Uterus (tissue), 4 donors: ENCODE measurements around the gene SHISA9. TPM values are rescaled to one million over a fixed set of nuclear protein-coding genes. Genes with fewer than 3 reads are reported as not detected.

Experiments used
- DNase-seq, 2 donors: peaks; one replicate each; pipeline ENCODE4 v3.0.0-alpha.2; 2019 to 2020
- H3K27ac ChIP-seq, 2 donors: fragments of 200-600 bp; sonication (generic); 1 replicate in 1 of 2; 2 replicates in 1 of 2; pipeline ENCODE4 v1.5.1; 2016 to 2018
- H3K27me3 ChIP-seq, 2 donors: fragments of 200-600 bp; sonication (generic); one replicate each; pipeline ENCODE4 v1.5.1; 2018 to 2019; ENCODE audit warnings: control low read depth in 1 of 2
- H3K36me3 ChIP-seq, 2 donors: fragments of 200-600 bp; sonication (generic); one replicate each; pipeline ENCODE4 v1.5.1; 2019; ENCODE audit warnings: control low read depth in 1 of 2
- H3K4me1 ChIP-seq, 2 donors: fragments of 200-600 bp; sonication (generic); one replicate each; pipeline ENCODE4 v1.5.1; 2018 to 2019; ENCODE audit warnings: control low read depth in 1 of 2
- H3K4me3 ChIP-seq, 2 donors: fragments of 200-600 bp; sonication (generic); 1 replicate in 1 of 2; 2 replicates in 1 of 2; pipeline ENCODE4 v1.5.1; 2018 to 2019; ENCODE audit warnings: mild to moderate bottlenecking in 1 of 2
- H3K9me3 ChIP-seq, 2 donors: fragments of 200-600 bp; sonication (generic); one replicate each; pipeline ENCODE4 v1.5.1; 2019; ENCODE audit warnings: control low read depth in 1 of 2
- POLR2A ChIP-seq, 2 donors: fragments of 450-650 bp; IDR thresholded peaks; one replicate each; pipeline ENCODE4 v1.6.1; 2016; ENCODE audit warnings: antibody characterized with exemption in 2 of 2, mild to moderate bottlenecking in 1 of 2, moderate library complexity in 1 of 2
- intact Hi-C: fragments of 100-400 bp; cut with DNase I; formaldehyde crosslinking; loops from one replicate; pipeline ENCODE4 v1.15.1; 2023; ENCODE audit warnings: low total_unique reads
- total RNA-seq, 4 donors: library from RNA; depleted of rRNA in 3 of 4; stranded (reverse); fragments of >200 nt in 3 of 4; gene quantifications; one replicate each; pipeline versions ENCODE4 v1.1.0 to v1.2.4, GENCODE V29; 2014 to 2023
- TF ChIP-seq, protein P1 (sequence below), 4 experiments: fragments of 200-600 bp in 2 of 4; fragments of 450-650 bp in 2 of 4; sonication (generic) in 2 of 4; IDR thresholded peaks; one replicate each; pipeline ENCODE4 v1.5.1; 2016 to 2019; ENCODE audit warnings: antibody characterized with exemption in 4 of 4, mild to moderate bottlenecking in 2 of 4, moderate library complexity in 1 of 4
- donor health status: DM: yes; HTN: yes; CAD: no.

Gene SHISA9
- total RNA-seq, 4 donors from 2014 or later = 0.27 TPM; not detected in 3

- Histone ChIP-seq H3K9me3 (no peaks in the 10 kb centered on the region), H3K27ac (no peak overlapping the region), H3K27me3 (no peaks in the 10 kb centered on the region), H3K4me1 (no peaks in the 10 kb centered on the region), H3K4me3 (no peak overlapping the region), H3K36me3 (no peaks in the 10 kb centered on the region)
- intact Hi-C loops = no loop called here
- no peak for DNase-seq
- TF ChIP-seq, protein P1, sequence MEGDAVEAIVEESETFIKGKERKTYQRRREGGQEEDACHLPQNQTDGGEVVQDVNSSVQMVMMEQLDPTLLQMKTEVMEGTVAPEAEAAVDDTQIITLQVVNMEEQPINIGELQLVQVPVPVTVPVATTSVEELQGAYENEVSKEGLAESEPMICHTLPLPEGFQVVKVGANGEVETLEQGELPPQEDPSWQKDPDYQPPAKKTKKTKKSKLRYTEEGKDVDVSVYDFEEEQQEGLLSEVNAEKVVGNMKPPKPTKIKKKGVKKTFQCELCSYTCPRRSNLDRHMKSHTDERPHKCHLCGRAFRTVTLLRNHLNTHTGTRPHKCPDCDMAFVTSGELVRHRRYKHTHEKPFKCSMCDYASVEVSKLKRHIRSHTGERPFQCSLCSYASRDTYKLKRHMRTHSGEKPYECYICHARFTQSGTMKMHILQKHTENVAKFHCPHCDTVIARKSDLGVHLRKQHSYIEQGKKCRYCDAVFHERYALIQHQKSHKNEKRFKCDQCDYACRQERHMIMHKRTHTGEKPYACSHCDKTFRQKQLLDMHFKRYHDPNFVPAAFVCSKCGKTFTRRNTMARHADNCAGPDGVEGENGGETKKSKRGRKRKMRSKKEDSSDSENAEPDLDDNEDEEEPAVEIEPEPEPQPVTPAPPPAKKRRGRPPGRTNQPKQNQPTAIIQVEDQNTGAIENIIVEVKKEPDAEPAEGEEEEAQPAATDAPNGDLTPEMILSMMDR (IDR thresholded peaks at IDR 0.05) = no peak
- no peak for TF ChIP-seq POLR2A (IDR thresholded peaks at IDR 0.05)
Observed at GRCh38 chr16:13264749-13265552, 363.6 kb downstream of the SHISA9 start.

GRCh38 chr16:13269359-13269758 lies 368.0 kb downstream of the SHISA9 start:
- no peak for TF ChIP-seq POLR2A (IDR thresholded peaks at IDR 0.05)
- TF ChIP-seq, protein P1 (IDR thresholded peaks at IDR 0.05) = no peak

DNA sequence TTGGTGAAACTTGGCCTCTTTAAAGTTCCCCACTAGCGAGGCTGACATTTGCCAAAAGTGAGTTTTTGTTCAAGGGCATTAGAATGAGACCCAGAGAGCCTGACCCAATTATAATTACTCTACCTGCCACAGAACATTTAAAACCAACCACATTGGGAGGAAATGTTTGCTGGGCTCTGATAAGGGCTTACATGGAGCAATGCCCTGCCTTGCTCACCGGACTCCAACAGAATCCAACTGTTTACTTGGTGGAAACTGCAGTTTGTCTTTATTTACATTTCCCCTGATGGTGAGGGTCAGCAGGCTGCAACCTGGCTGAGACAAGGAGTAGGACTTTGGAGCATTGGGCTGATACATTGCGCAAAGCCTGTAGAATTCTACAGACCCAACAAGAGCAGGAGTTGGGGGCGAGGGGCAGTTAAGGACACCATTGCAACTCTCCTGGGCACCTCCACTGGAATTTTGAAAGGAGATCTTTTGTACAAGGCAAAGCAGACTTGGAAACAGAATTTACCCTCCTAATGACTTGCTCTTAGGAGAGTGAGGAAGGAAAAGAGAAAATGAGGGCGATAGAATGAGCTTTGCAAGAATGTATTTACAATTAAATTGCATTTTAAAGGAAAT lies 368.6 kb downstream of the SHISA9 start:
- intact Hi-C loops = no loop called here
- Histone ChIP-seq H3K27ac (no peak overlapping the region), H3K27me3 (no peaks in the 10 kb centered on the region), H3K9me3 (no peaks in the 10 kb centered on the region), H3K36me3 (no peaks in the 10 kb centered on the region), H3K4me3 (no peak overlapping the region), H3K4me1 (no peaks in the 10 kb centered on the region)
- no peak for DNase-seq
- TF ChIP-seq POLR2A (IDR thresholded peaks at IDR 0.05) = no peak
- TF ChIP-seq, protein P1 (IDR thresholded peaks at IDR 0.05) = no peak

More at GRCh38 chr16:13269359-13269758, 368.0 kb downstream of the SHISA9 start:
- intact Hi-C loops = no loop called here
- no peak overlapping the region for H3K27ac ChIP-seq
- H3K27me3 ChIP-seq = no peaks in the 10 kb centered on the region
- DNase-seq = no peak
- no peaks in the 10 kb centered on the region for H3K36me3 ChIP-seq
- H3K4me3 ChIP-seq = no peak overlapping the region
- H3K4me1 ChIP-seq = no peaks in the 10 kb centered on the region
- no peaks in the 10 kb centered on the region for H3K9me3 ChIP-seq

DNA sequence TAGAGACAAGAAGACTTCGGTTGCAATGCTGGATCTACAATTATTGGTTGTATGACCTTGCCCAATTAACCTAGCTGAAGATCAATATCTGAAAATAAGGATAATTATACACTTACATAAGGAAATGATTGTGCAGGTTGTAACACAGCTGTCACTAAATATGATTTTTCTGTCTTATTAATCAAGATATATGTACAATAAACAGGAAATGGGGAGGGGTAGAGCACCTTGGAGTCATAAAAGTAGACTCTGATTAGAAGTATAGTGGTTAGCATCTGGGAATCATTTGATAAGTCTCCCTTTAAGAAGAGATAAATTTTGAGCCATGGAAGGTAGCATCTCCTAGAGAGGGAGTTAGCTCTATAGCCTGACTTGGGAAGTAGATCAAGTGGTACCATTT lies 369.2 kb downstream of the SHISA9 start:
- Histone ChIP-seq H3K27ac (no peak overlapping the region), H3K27me3 (no peaks in the 10 kb centered on the region), H3K4me1 (no peaks in the 10 kb centered on the region), H3K4me3 (no peak overlapping the region), H3K9me3 (no peaks in the 10 kb centered on the region), H3K36me3 (no peaks in the 10 kb centered on the region)
- intact Hi-C loops = no loop called here
- DNase-seq = no peak
- no peak for TF ChIP-seq POLR2A (IDR thresholded peaks at IDR 0.05)
- TF ChIP-seq, protein P1 (IDR thresholded peaks at IDR 0.05) = no peak

DNA sequence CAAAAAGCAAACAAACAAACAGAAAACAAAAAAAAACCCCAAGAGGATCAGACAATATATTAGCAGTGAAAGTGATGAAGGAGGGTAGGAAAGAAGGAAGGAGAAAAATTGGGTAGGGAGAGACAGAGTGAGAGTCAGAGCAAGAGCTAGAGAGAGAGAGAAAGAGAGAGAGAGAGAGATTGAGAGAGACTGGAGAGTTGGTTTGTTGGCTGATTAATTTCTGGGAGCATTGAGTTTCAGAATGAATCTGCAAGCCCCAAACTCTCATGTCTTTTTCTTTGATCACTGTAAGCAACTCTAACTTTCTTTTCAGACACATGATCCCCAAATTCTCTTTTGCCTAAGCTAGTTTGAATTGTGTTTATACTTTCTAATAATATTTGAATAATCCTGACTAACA lies 388.1 kb downstream of the SHISA9 start:
- Histone ChIP-seq H3K9me3 (no peaks in the 10 kb centered on the region), H3K27ac (no peak overlapping the region), H3K36me3 (no peaks in the 10 kb centered on the region), H3K4me3 (no peak overlapping the region), H3K4me1 (no peaks in the 10 kb centered on the region), H3K27me3 (no peaks in the 10 kb centered on the region)
- intact Hi-C loops = no loop called here
- TF ChIP-seq, protein P1 (IDR thresholded peaks at IDR 0.05) = no peak
- no peak for TF ChIP-seq POLR2A (IDR thresholded peaks at IDR 0.05)
- DNase-seq = no peak
